Measurements from ENCODE around the gene LRMDA. TPM values are rescaled to one million over a fixed set of nuclear protein-coding genes. Genes with fewer than 3 reads are reported as not detected.

LRMDA gene
- total RNA-seq, 6 donors from 2014 or later, result 12.8 to 185 (median 18.1) TPM

GRCh38 chr10:75847477-75847876 is 416.1 kb downstream of the LRMDA start:
- Histone ChIP-seq H3K4me1 (peaks cover 0 to 18% (median 8%) of the 10 kb centered on the region in 4 donors), H3K27ac (no peak overlapping the region), H3K4me3 (no peak overlapping the region), H3K36me3 (no peaks in the 10 kb centered on the region), H3K9me3 (no peaks in the 10 kb centered on the region), H3K27me3 (no peaks in the 10 kb centered on the region)
- TF ChIP-seq POLR2A (IDR thresholded peaks at IDR 0.05) (no peak), EP300 (IDR thresholded peaks at IDR 0.05) (no peak), POLR2AphosphoS5 (IDR thresholded peaks at IDR 0.05) (no peak)
- ATAC-seq (ENCODE audit: low FRiP score in 2 of 2), result no peak
- no peak for DNase-seq

DNA sequence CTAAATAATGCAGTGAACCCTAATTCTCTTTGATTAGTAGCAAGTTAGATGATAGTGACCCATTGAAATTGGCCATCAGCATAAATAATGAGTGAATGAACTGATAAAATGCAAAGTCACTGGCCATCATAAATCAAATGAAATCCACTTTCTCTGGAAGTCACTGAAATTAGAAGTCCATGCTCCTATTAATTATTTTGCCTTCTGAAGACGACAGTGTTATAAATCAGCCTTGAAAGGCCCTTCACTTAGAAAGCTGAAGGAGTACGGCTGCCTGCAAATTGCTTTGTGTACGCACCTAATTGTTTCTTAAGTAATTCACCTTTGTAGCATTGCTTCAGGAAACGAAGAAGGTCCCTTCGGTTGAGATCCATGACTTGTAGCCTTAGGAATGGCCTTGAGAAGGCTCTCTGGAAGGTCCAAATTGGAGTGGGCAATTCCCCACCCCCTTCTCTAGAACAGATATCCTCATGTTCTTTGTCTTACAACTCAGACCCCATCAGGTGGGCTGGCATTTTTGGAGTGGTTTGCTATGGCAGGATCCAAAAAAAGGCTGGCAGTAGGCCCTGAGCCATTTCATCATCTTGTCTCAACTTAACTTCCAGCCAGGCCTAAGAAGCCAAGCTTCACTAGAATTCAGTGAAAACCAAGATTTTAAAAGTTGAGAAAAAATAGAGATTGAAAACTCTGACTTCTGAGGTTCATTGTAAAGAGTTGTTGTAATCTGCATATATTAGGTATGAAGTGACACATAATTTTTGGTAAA is 420.3 kb downstream of the LRMDA start:
- DNase-seq, result no peak
- H3K4me1 ChIP-seq, result no peaks in the 10 kb centered on the region
- TF ChIP-seq EP300 (IDR thresholded peaks at IDR 0.05), result no peak
- TF ChIP-seq, protein P1, sequence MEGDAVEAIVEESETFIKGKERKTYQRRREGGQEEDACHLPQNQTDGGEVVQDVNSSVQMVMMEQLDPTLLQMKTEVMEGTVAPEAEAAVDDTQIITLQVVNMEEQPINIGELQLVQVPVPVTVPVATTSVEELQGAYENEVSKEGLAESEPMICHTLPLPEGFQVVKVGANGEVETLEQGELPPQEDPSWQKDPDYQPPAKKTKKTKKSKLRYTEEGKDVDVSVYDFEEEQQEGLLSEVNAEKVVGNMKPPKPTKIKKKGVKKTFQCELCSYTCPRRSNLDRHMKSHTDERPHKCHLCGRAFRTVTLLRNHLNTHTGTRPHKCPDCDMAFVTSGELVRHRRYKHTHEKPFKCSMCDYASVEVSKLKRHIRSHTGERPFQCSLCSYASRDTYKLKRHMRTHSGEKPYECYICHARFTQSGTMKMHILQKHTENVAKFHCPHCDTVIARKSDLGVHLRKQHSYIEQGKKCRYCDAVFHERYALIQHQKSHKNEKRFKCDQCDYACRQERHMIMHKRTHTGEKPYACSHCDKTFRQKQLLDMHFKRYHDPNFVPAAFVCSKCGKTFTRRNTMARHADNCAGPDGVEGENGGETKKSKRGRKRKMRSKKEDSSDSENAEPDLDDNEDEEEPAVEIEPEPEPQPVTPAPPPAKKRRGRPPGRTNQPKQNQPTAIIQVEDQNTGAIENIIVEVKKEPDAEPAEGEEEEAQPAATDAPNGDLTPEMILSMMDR (IDR thresholded peaks at IDR 0.05), result no peak
- TF ChIP-seq POLR2AphosphoS5 (IDR thresholded peaks at IDR 0.05), result no peak
- TF ChIP-seq POLR2A (IDR thresholded peaks at IDR 0.05), result no peak
- no peak overlapping the region for H3K27ac ChIP-seq
- no peak for ATAC-seq (ENCODE audit: low FRiP score in 2 of 2)
- WGBS, 2 donors, result 94% methylated on average over 5 of the region's 5 CpGs
- no peaks in the 10 kb centered on the region for H3K27me3 ChIP-seq
- no peaks in the 10 kb centered on the region for H3K36me3 ChIP-seq
- no peak overlapping the region for H3K4me3 ChIP-seq
- H3K9me3 ChIP-seq, result no peaks in the 10 kb centered on the region

GRCh38 chr10:75852851-75853484 is 421.5 kb downstream of the LRMDA start:
- Histone ChIP-seq H3K36me3 (no peaks in the 10 kb centered on the region), H3K27ac (no peak overlapping the region), H3K4me1 (no peaks in the 10 kb centered on the region), H3K9me3 (no peaks in the 10 kb centered on the region), H3K4me3 (no peak overlapping the region), H3K27me3 (no peaks in the 10 kb centered on the region)
- WGBS, 2 donors, result 93 to 95% methylated on average over 3 of the region's 3 CpGs
- DNase-seq, result no peak
- TF ChIP-seq POLR2A (IDR thresholded peaks at IDR 0.05) (peak in 1 of 4 donors; percentile 14), POLR2AphosphoS5 (IDR thresholded peaks at IDR 0.05) (no peak), EP300 (IDR thresholded peaks at IDR 0.05) (no peak)
- TF ChIP-seq, protein P1 (IDR thresholded peaks at IDR 0.05), result peak in 2 of 6 experiments; percentile 21 to 27
- no peak for ATAC-seq (ENCODE audit: low FRiP score in 2 of 2)

DNA sequence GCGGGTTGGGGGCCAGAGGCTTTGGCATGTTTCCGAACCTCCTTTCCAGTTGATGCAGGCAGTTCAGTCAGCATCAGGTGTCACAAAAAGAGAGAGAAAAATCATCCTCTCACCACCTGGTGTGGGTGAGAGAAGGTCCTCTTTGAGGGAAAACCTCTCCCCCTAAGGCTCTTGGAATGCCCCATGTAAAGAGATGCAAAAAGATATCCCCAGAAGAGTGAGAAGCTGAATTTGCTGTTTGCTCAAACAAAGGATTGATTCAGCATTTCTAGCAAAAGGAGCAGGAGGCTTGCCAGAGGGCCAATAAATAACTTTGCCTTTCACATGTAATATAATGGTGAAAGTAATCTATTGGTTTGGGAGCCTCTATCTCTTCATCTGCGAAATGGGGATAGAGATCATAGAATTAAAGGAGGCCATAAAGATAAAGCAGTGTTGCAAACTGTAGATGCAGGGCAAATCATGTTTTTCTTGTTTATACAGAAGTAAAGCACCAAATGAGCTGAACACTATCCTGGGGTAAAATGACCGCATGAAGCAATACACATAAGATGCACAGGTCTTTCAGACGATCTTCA is 425.9 kb downstream of the LRMDA start:
- no peaks in the 10 kb centered on the region for H3K9me3 ChIP-seq
- no peak overlapping the region for H3K27ac ChIP-seq
- H3K4me3 ChIP-seq, result no peak overlapping the region
- ATAC-seq (ENCODE audit: low FRiP score in 2 of 2), result no peak
- H3K27me3 ChIP-seq, result no peaks in the 10 kb centered on the region
- 71 to 99% methylated on average over 5 of the region's 5 CpGs for WGBS, 2 donors
- TF ChIP-seq POLR2A (IDR thresholded peaks at IDR 0.05) (no peak), EP300 (IDR thresholded peaks at IDR 0.05) (no peak), POLR2AphosphoS5 (IDR thresholded peaks at IDR 0.05) (no peak)
- TF ChIP-seq, protein P1 (IDR thresholded peaks at IDR 0.05), result no peak
- no peaks in the 10 kb centered on the region for H3K4me1 ChIP-seq
- no peak for DNase-seq
- H3K36me3 ChIP-seq, result no peaks in the 10 kb centered on the region

DNA sequence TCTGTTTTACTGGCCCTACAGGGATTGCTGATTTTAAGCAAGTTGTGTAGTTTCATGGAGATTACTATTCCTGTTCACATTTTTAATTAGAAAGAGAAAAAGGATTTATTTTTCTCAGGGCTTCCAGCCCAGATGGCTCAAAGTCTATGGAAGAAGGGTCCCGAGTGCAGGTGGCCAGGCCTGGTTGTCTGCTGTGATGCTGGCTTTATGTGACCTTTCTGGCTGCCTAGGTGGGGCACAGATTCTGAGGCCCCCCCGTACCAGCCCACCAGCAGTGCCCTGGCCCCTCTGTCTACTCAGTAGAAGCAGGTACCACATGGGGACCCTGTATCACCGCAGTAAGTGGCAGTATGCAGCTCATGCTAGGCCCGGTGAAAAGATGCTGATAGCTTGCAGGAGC is 426.5 kb downstream of the LRMDA start:
- TF ChIP-seq EP300 (IDR thresholded peaks at IDR 0.05) (no peak), POLR2AphosphoS5 (IDR thresholded peaks at IDR 0.05) (no peak), POLR2A (IDR thresholded peaks at IDR 0.05) (no peak)
- TF ChIP-seq, protein P1 (IDR thresholded peaks at IDR 0.05), result no peak
- DNase-seq, result no peak
- WGBS, 2 donors, result 98 to 100% methylated on average over 2 to 4 of the region's 4 CpGs
- H3K9me3 ChIP-seq, result no peaks in the 10 kb centered on the region
- ATAC-seq (ENCODE audit: low FRiP score in 2 of 2), result no peak
- no peaks in the 10 kb centered on the region for H3K4me1 ChIP-seq
- H3K27me3 ChIP-seq, result no peaks in the 10 kb centered on the region
- H3K36me3 ChIP-seq, result no peaks in the 10 kb centered on the region
- no peak overlapping the region for H3K4me3 ChIP-seq
- no peak overlapping the region for H3K27ac ChIP-seq
